Measurements from ENCODE around the gene FSTL5. TPM values are rescaled to one million over a fixed set of nuclear protein-coding genes. Genes with fewer than 3 reads are reported as not detected.

FSTL5 gene
- polyA plus RNA-seq, 1 donor from 2014 or later, result not detected

- no peaks in the 10 kb centered on the region for H3K4me1 Mint-ChIP-seq
- H3K27me3 Mint-ChIP-seq, result no peaks in the 10 kb centered on the region
- H3K36me3 Mint-ChIP-seq, result no peaks in the 10 kb centered on the region
- H3K27ac Mint-ChIP-seq, result no peak overlapping the region
- H3K4me3 Mint-ChIP-seq, result no peak overlapping the region
- H3K9me3 Mint-ChIP-seq, result peaks cover 3% of the 10 kb centered on the region in 3 donors
Observed at GRCh38 chr4:161931089-161931488, 232.7 kb downstream of the FSTL5 start.

DNA sequence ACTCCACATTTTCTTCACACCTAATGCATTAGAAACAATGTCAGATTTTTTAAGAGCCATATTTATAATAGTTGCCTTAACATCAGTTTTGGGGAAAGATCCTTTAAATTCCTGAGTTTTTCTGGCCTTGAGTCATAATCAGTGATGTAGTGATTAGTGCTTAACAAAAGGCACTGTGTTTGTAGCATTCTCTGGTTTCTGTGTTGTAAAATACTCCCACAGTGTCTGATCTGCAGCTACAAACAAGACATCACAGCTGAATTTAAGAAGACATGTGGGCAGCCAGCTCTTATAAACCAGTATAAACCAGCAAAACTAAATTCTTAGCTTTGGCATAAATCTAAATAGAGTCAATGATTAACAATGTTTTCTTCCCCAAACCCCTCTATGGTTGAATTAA lies 233.8 kb downstream of the FSTL5 start:
- Mint-ChIP-seq H3K4me3 (no peak overlapping the region), H3K27ac (no peak overlapping the region), H3K9me3 (peaks cover 3% of the 10 kb centered on the region in 3 donors), H3K27me3 (no peaks in the 10 kb centered on the region), H3K4me1 (no peaks in the 10 kb centered on the region), H3K36me3 (no peaks in the 10 kb centered on the region)

DNA sequence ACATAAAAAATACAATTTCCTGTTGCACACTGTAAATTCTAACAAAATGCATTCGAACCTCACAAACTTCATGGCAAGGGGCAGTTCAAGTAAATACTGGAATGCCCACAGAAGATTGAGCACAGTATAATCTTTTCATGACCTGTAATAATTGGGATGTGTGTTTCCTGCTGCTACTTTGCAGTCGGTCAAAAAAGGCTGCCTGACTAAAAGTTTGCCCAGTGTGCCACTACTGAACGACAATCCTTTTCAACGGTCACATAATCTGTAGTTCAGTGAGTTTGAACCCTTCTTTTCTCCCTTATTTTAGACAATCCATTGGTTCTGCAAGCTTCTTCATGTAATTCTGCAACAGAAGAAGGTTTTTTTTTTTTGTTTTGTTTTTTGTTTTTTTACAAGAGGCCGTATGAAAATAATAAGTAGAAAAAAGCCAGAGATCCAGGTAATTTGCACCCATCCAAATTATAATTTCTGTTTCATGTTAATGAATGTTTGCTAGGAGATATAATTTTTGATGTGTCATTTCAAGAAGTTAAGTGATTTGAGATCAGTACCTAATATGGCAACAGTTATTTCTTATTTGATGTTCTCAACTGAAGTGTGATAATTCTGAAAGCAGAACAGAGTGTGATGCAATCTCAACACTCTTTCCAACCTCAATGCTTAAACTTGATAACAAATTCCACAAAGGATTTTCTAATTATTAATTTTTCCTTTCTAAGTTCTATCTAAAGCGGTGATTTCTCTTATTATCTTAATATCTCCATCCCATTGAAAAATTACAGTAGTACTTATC lies 237.6 kb downstream of the FSTL5 start:
- no peaks in the 10 kb centered on the region for H3K4me1 Mint-ChIP-seq
- no peaks in the 10 kb centered on the region for H3K27me3 Mint-ChIP-seq

GRCh38 chr4:161920304-161921052 lies 243.3 kb downstream of the FSTL5 start:
- Mint-ChIP-seq H3K27me3 (no peaks in the 10 kb centered on the region), H3K9me3 (peaks cover 0 to 2% (median 0%) of the 10 kb centered on the region in 3 donors), H3K4me1 (no peaks in the 10 kb centered on the region), H3K4me3 (no peak overlapping the region), H3K27ac (no peak overlapping the region), H3K36me3 (no peaks in the 10 kb centered on the region)

More for the DNA sequence above, 237.6 kb downstream of the FSTL5 start:
- Mint-ChIP-seq H3K27ac (no peak overlapping the region), H3K4me3 (no peak overlapping the region), H3K36me3 (no peaks in the 10 kb centered on the region), H3K9me3 (peaks cover 0 to 3% (median 0%) of the 10 kb centered on the region in 3 donors)

GRCh38 chr4:161919442-161920220 lies 244.2 kb downstream of the FSTL5 start:
- Mint-ChIP-seq H3K4me1 (no peaks in the 10 kb centered on the region), H3K36me3 (no peaks in the 10 kb centered on the region), H3K27ac (no peak overlapping the region)

GRCh38 chr4:161916035-161916434 lies 247.8 kb downstream of the FSTL5 start:
- Mint-ChIP-seq H3K4me1 (no peaks in the 10 kb centered on the region), H3K9me3 (peaks cover 0 to 3% (median 2%) of the 10 kb centered on the region in 3 donors), H3K4me3 (no peak overlapping the region), H3K27ac (no peak overlapping the region), H3K27me3 (no peaks in the 10 kb centered on the region), H3K36me3 (peaks cover 1% of the 10 kb centered on the region)

More at GRCh38 chr4:161919442-161920220, 244.2 kb downstream of the FSTL5 start:
- Mint-ChIP-seq H3K4me3 (no peak overlapping the region), H3K27me3 (no peaks in the 10 kb centered on the region), H3K9me3 (peaks cover 0 to 2% (median 0%) of the 10 kb centered on the region in 3 donors)

DNA sequence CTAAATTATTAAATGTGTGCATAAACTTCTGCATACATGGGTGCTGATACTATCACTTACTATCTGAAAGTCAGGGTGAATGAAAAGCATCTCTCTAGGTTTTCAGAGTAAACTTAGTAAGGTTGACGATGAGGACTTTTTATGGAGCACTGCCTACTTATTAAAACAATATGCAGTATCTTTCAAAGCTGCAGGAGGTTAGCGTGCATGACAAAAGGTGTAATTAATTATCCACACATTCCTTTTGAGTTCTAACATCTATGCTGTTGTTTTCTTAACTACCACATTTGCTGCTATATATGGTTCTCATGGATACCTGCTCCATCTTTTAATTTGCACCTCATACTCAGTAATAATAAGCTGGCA lies 256.2 kb downstream of the FSTL5 start:
- H3K4me3 Mint-ChIP-seq, result no peak overlapping the region
- no peaks in the 10 kb centered on the region for H3K4me1 Mint-ChIP-seq
- H3K9me3 Mint-ChIP-seq, result peaks cover 0 to 3% (median 3%) of the 10 kb centered on the region in 3 donors
- no peak overlapping the region for H3K27ac Mint-ChIP-seq
- no peaks in the 10 kb centered on the region for H3K36me3 Mint-ChIP-seq
- no peaks in the 10 kb centered on the region for H3K27me3 Mint-ChIP-seq

- no peak overlapping the region for H3K27ac Mint-ChIP-seq
- no peaks in the 10 kb centered on the region for H3K36me3 Mint-ChIP-seq
- no peak overlapping the region for H3K4me3 Mint-ChIP-seq
- peaks cover 0 to 3% (median 3%) of the 10 kb centered on the region in 3 donors for H3K9me3 Mint-ChIP-seq
- H3K4me1 Mint-ChIP-seq, result no peaks in the 10 kb centered on the region
- no peaks in the 10 kb centered on the region for H3K27me3 Mint-ChIP-seq
Observed at GRCh38 chr4:161906836-161907589, 256.8 kb downstream of the FSTL5 start.

DNA sequence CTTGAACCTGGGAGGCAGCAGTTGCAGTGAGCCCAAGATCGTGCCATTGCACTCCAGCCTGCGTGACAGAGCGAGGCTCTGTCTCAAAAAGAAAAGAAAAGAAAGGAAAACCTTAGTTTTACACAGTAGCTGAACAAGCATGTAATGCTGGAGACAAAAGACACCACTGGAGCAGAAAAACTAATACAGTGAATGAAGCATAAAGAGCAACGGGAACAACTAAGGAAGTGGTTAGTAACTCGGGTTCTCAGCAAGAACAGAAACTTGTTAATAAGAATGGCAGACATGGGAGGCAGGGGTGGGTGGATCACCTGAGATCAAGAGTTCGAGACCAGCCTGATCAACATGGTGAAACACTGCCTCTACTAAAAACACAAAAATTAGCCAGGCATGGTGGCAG lies 263.7 kb downstream of the FSTL5 start:
- peaks cover 0 to 4% (median 0%) of the 10 kb centered on the region in 3 donors for H3K9me3 Mint-ChIP-seq
- no peaks in the 10 kb centered on the region for H3K27me3 Mint-ChIP-seq
- H3K4me3 Mint-ChIP-seq, result no peak overlapping the region
- H3K27ac Mint-ChIP-seq, result no peak overlapping the region
- no peaks in the 10 kb centered on the region for H3K36me3 Mint-ChIP-seq
- H3K4me1 Mint-ChIP-seq, result no peaks in the 10 kb centered on the region

DNA sequence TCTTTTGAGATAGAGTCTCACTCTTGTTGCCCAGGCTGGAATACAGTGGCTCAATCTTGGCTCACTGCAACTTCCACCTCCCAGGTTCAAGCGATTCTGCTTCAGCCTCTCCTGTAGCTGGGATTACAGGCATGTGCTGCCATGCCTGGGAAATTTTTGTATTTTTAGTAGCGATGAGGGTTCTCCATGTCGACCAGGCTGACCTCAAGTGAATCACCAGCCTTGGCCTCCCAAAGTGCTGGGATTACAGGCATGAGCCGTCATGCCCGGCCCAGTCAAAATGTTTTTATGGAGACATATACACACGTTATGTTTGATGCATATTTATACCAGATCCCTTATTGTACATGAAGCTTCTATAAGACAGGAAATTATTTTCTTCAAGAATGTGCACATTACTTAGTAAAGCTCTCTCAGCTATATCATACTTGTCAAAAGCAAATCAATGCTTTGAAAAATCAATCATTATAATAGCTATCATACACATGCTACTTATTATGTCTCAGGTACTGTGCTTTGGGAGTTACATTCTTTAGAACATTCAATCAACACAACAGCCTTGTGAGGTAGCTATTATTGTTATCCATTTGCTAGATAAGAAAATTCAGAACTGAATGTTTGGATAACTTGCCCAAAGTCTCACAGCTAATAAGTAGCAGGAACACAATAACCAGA lies 269.2 kb downstream of the FSTL5 start:
- Mint-ChIP-seq H3K36me3 (no peaks in the 10 kb centered on the region), H3K4me1 (no peaks in the 10 kb centered on the region), H3K27ac (no peak overlapping the region), H3K27me3 (no peaks in the 10 kb centered on the region), H3K4me3 (no peak overlapping the region), H3K9me3 (peaks cover 0 to 1% (median 0%) of the 10 kb centered on the region in 3 donors)

DNA sequence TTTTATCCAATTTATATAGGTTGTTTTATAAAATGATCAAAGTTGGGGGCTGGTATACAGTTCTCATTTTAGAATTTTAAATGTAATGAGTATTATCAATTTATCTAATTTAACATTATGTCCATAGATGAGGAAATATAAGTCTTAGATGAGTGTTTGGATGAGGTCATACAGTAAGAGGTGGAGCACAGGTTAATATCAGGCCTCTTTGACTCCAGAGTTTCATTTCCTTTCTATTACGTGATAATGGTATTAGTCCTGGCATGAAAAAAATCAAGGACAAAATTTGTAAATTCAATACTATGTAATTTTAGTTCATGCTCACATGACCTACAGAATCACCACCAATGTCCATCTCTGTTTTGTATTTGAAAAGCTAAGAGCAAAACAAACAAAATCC lies 269.8 kb downstream of the FSTL5 start:
- H3K27me3 Mint-ChIP-seq, result no peaks in the 10 kb centered on the region
- H3K27ac Mint-ChIP-seq, result no peak overlapping the region
- H3K36me3 Mint-ChIP-seq, result no peaks in the 10 kb centered on the region
- peaks cover 0 to 1% (median 0%) of the 10 kb centered on the region in 3 donors for H3K9me3 Mint-ChIP-seq
- no peaks in the 10 kb centered on the region for H3K4me1 Mint-ChIP-seq
- H3K4me3 Mint-ChIP-seq, result no peak overlapping the region

GRCh38 chr4:161893566-161893965 lies 270.2 kb downstream of the FSTL5 start:
- Mint-ChIP-seq H3K4me3 (no peak overlapping the region), H3K27ac (no peak overlapping the region), H3K9me3 (peaks cover 0 to 1% (median 0%) of the 10 kb centered on the region in 3 donors), H3K4me1 (no peaks in the 10 kb centered on the region), H3K27me3 (no peaks in the 10 kb centered on the region), H3K36me3 (no peaks in the 10 kb centered on the region)

DNA sequence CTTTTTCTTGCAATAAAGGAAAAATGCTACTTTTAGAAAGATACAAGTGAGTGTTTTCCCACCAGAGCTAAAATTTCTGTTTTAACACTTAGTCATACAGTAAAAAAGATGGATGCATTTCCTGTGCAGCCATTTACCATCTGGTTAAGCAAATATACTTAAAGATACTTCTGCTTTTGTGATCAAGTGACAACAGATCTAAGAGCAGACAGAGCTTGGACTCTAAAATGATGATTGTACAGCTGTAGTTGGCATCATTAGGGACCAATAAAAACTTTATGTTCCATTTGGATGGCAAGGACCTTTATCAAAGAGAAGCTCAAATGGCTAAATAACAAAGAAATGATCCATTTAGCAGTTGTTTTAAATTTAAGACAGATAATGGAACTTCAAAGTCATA lies 270.8 kb downstream of the FSTL5 start:
- no peaks in the 10 kb centered on the region for H3K4me1 Mint-ChIP-seq

DNA sequence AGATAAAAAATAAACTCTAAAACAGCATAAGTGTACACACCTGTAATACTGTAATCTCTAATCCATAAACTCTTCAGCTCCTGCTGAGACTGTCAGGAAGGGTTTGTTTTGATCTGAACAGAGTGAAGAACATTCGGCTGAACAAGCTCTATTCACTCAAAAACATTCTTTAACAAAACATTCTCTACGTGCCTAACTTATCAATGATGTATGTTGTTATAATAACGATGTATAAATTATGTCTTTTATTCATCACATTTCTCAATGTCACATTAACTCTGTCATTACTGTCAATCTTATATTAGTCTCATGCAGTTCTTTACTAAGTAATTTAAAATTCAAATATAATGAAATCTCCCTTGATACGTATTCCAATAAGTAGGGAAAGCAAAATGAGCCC lies 280.6 kb downstream of the FSTL5 start:
- Mint-ChIP-seq H3K4me3 (no peak overlapping the region), H3K27ac (no peak overlapping the region), H3K4me1 (no peaks in the 10 kb centered on the region), H3K36me3 (no peaks in the 10 kb centered on the region), H3K27me3 (no peaks in the 10 kb centered on the region), H3K9me3 (peaks cover 0 to 6% (median 0%) of the 10 kb centered on the region in 3 donors)

More for the DNA sequence above, 270.8 kb downstream of the FSTL5 start:
- no peak overlapping the region for H3K27ac Mint-ChIP-seq
- no peaks in the 10 kb centered on the region for H3K36me3 Mint-ChIP-seq
- H3K27me3 Mint-ChIP-seq, result no peaks in the 10 kb centered on the region
- H3K9me3 Mint-ChIP-seq, result peaks cover 0 to 1% (median 0%) of the 10 kb centered on the region in 3 donors
- no peak overlapping the region for H3K4me3 Mint-ChIP-seq
